HUDEP-2 (cell line): ENCODE results near the gene NEDD4.
"Not testable (repeated sequence)": the region's sequence is repeated elsewhere in the genome, so short reads cannot be mapped to it uniquely, and the experiment has no call there.

Experiments used
- DNase-seq, 76 experiments: peaks; one replicate each; lab custom pipeline; 2025; ENCODE audit not compliant: unreplicated experiment in 76 of 76; lab: John Stamatoyannopoulos, UW

Gene NEDD4

GRCh38 chr15:55789066-55789660 is 204.2 kb downstream of the NEDD4 start:
- peak in 47 of 76 experiments; percentile 5 to 67 (median 24) for DNase-seq

GRCh38 chr15:55786341-55786740 is 207.1 kb downstream of the NEDD4 start:
- no peak for DNase-seq

GRCh38 chr15:55785593-55785992 is 207.8 kb downstream of the NEDD4 start:
- not testable (repeated sequence) for DNase-seq

GRCh38 chr15:55784286-55784685 is 209.1 kb downstream of the NEDD4 start:
- DNase-seq: no peak

- DNase-seq: no peak
These were observed 210.5 kb downstream of the NEDD4 start for GRCh38 chr15:55782901-55783300.

- no peak for DNase-seq
These were observed 213.1 kb downstream of the NEDD4 start for GRCh38 chr15:55780292-55780691.

GRCh38 chr15:55778932-55779331 is 214.5 kb downstream of the NEDD4 start:
- no peak for DNase-seq
